PFSK-1 (cell line): ENCODE data around the gene C10orf53.

ENCODE experiments used
- POLR2AphosphoS5 ChIP-seq: IDR thresholded peaks from 2 replicates; pipeline ENCODE4 v1.6.1; 2012; ENCODE audit warnings: low read depth, mild to moderate bottlenecking, control low read depth, low read length, moderate library complexity
- TAF1 ChIP-seq: IDR thresholded peaks from 2 replicates; pipeline ENCODE4 v1.6.1; 2012; ENCODE audit warnings: low read length, control low read depth, borderline replicate concordance; ENCODE audit not compliant: insufficient read depth
- TF ChIP-seq, protein P1 (sequence below), 2 experiments: IDR thresholded peaks; 2 replicates each; pipeline versions ENCODE4 v1.6.1 to v1.8.0; 2011 to 2012; ENCODE audit warnings: low read depth in 2 of 2, low read length in 2 of 2, control low read depth in 1 of 2, inconsistent platforms in 1 of 2, mild to moderate bottlenecking in 1 of 2, moderate library complexity in 1 of 2; ENCODE audit not compliant: insufficient read depth in 1 of 2

- TF ChIP-seq POLR2AphosphoS5 (no peak), TAF1 (no peak)
- TF ChIP-seq, protein P1, sequence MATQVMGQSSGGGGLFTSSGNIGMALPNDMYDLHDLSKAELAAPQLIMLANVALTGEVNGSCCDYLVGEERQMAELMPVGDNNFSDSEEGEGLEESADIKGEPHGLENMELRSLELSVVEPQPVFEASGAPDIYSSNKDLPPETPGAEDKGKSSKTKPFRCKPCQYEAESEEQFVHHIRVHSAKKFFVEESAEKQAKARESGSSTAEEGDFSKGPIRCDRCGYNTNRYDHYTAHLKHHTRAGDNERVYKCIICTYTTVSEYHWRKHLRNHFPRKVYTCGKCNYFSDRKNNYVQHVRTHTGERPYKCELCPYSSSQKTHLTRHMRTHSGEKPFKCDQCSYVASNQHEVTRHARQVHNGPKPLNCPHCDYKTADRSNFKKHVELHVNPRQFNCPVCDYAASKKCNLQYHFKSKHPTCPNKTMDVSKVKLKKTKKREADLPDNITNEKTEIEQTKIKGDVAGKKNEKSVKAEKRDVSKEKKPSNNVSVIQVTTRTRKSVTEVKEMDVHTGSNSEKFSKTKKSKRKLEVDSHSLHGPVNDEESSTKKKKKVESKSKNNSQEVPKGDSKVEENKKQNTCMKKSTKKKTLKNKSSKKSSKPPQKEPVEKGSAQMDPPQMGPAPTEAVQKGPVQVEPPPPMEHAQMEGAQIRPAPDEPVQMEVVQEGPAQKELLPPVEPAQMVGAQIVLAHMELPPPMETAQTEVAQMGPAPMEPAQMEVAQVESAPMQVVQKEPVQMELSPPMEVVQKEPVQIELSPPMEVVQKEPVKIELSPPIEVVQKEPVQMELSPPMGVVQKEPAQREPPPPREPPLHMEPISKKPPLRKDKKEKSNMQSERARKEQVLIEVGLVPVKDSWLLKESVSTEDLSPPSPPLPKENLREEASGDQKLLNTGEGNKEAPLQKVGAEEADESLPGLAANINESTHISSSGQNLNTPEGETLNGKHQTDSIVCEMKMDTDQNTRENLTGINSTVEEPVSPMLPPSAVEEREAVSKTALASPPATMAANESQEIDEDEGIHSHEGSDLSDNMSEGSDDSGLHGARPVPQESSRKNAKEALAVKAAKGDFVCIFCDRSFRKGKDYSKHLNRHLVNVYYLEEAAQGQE (IDR thresholded peaks at IDR 0.05; ENCODE audit: insufficient read depth in 1 of 2, low read depth in 2 of 2, low read length in 2 of 2), result no peak
Measured at GRCh38 chr10:49666685-49667084, 12.8 kb upstream of the C10orf53 start.
